GM23248 (cell line): Measurements from ENCODE around the gene RPEL1. TPM values are rescaled to one million over a fixed set of nuclear protein-coding genes. Genes with fewer than 3 reads are reported as not detected.

Experiments
- DNase-seq: peaks from one replicate; pipeline ENCODE4 v3.0.0-alpha.2; 2015
- H2AFZ ChIP-seq: fragments of 200-600 bp; sonication (generic); 2 replicates; pipeline ENCODE4 v1.6.1; 2016; ENCODE audit warnings: antibody characterized with exemption
- H3F3A ChIP-seq: fragments of 200-600 bp; sonication (generic); 2 replicates; pipeline ENCODE4 v1.6.1; 2016; ENCODE audit warnings: mild to moderate bottlenecking, antibody characterized with exemption, mixed run types; ENCODE audit not compliant: insufficient read depth
- H3K27ac ChIP-seq: fragments of 200-600 bp; sonication (generic); 2 replicates; pipeline ENCODE4 v1.5.1; 2016; ENCODE audit warnings: mild to moderate bottlenecking
- H3K27me3 ChIP-seq: fragments of 200-600 bp; sonication (generic); replicated peaks from 2 replicates; pipeline ENCODE4 v1.6.1; 2016; ENCODE audit warnings: mild to moderate bottlenecking; ENCODE audit not compliant: insufficient read depth
- H3K36me3 ChIP-seq: fragments of 200-600 bp; sonication (generic); 2 replicates; pipeline ENCODE4 v1.6.1; 2016; ENCODE audit warnings: low read depth, mild to moderate bottlenecking
- H3K4me1 ChIP-seq: fragments of 200-600 bp; sonication (generic); 2 replicates; pipeline ENCODE4 v1.6.1; 2016; ENCODE audit warnings: mild to moderate bottlenecking; ENCODE audit not compliant: insufficient read depth
- H3K4me2 ChIP-seq: fragments of 200-600 bp; sonication (generic); one replicate; pipeline ENCODE4 v1.6.1; 2016; ENCODE audit warnings: mild to moderate bottlenecking; ENCODE audit not compliant: unreplicated experiment
- H3K4me3 ChIP-seq: fragments of 200-600 bp; sonication (generic); 2 replicates; pipeline ENCODE4 v1.5.1; 2016; ENCODE audit warnings: mild to moderate bottlenecking
- H3K79me2 ChIP-seq: fragments of 200-600 bp; sonication (generic); 2 replicates; pipeline ENCODE4 v1.6.1; 2016; ENCODE audit warnings: mild to moderate bottlenecking; ENCODE audit not compliant: insufficient read depth
- H3K9ac ChIP-seq: fragments of 200-600 bp; sonication (generic); 2 replicates; pipeline ENCODE4 v1.6.1; 2016; ENCODE audit warnings: mild to moderate bottlenecking
- H3K9me2 ChIP-seq: fragments of 200-600 bp; sonication (generic); 2 replicates; pipeline ENCODE4 v1.6.1; 2016; ENCODE audit warnings: mixed run types, mild to moderate bottlenecking, moderate library complexity; ENCODE audit not compliant: insufficient read depth
- H3K9me3 ChIP-seq: fragments of 200-600 bp; sonication (generic); one replicate; pipeline ENCODE4 v1.6.1; 2017; ENCODE audit warnings: low read depth
- H4K20me1 ChIP-seq: fragments of 200-600 bp; sonication (generic); 2 replicates; pipeline ENCODE4 v1.6.0; 2016; ENCODE audit not compliant: insufficient read depth
- EZH2 ChIP-seq: fragments of 200-600 bp; sonication (generic); IDR thresholded peaks from 2 replicates; pipeline ENCODE4 v1.6.1; 2018; ENCODE audit warnings: antibody characterized with exemption, mild to moderate bottlenecking; ENCODE audit not compliant: insufficient read depth, poor library complexity, severe bottlenecking
- EZH2phosphoT487 ChIP-seq: fragments of 200-600 bp; sonication (generic); IDR thresholded peaks from 2 replicates; pipeline ENCODE4 v1.6.1; 2018; ENCODE audit warnings: antibody characterized with exemption, moderate library complexity, mild to moderate bottlenecking, low read depth; ENCODE audit not compliant: insufficient read depth
- WGBS, 2 experiments: methylation state at CpG; one replicate each; pipeline ENCODE4 v1.1.6; 2015 to 2017; ENCODE audit warnings: low lambda C conversion rate in 2 of 2, low coverage in 1 of 2; ENCODE audit errors: missing lambda C conversion rate in 2 of 2; 5-methylcytosine and 5-hydroxymethylcytosine counted together
- in situ Hi-C: fragments of 300-500 bp; cut with MboI; formaldehyde crosslinking; loops from 2 replicates; pipeline ENCODE4 v1.15.0; 2020
- polyA plus RNA-seq: library from polyadenylated mRNA; unstranded; fragments of >200 nt; fragmentation: Nextera tagmentation; extraction: Ambion mirVana; gene quantifications from 2 replicates; pipeline ENCODE4 v1.2.1, GENCODE V29; 2016
- total RNA-seq: library from RNA; depleted of rRNA; stranded (reverse); fragments of >200 nt; shearing (Covaris generic); gene quantifications from 2 replicates; pipeline ENCODE4 v1.2.3, GENCODE V29; 2014

RPEL1 gene
- total and polyA plus RNA-seq, 2 experiments from 2014 or later, result 0.09 TPM; not detected in 1

- no peaks in the 10 kb centered on the region for H3K27me3 ChIP-seq
- peaks cover 26% of the 10 kb centered on the region for H3K4me1 ChIP-seq
- H3K9me2 ChIP-seq, result no peaks in the 10 kb centered on the region
- no peaks in the 10 kb centered on the region for H3K79me2 ChIP-seq
- H3K27ac ChIP-seq, result no peak overlapping the region
- WGBS, 2 experiments, result 93 to 96% methylated on average over 2 of the region's 2 CpGs
- in situ Hi-C loops, result loop anchor here (10.0 kb wide), 1 partner anchor 321 kb away; the partner anchor contains the start of gene CNNM2
- TF ChIP-seq EZH2, result no peak
- TF ChIP-seq EZH2phosphoT487, result no peak
- H3F3A ChIP-seq, result peaks cover 15% of the 10 kb centered on the region
- DNase-seq, result no peak
- H2AFZ ChIP-seq, result no peak overlapping the region
- no peak overlapping the region for H3K9ac ChIP-seq
- no peaks in the 10 kb centered on the region for H3K9me3 ChIP-seq
- H3K4me3 ChIP-seq, result no peak overlapping the region
- no peak overlapping the region for H3K4me2 ChIP-seq
- H3K36me3 ChIP-seq, result no peaks in the 10 kb centered on the region
- H4K20me1 ChIP-seq, result no peaks in the 10 kb centered on the region
These were observed 9.9 kb upstream of the RPEL1 start for GRCh38 chr10:103235775-103236174.

GRCh38 chr10:103238506-103239252 is 7.0 kb upstream of the RPEL1 start:
- H2AFZ ChIP-seq, result peak overlapping the region; percentile 58; the same call in 1 of the 2 replicates
- no peaks in the 10 kb centered on the region for H3K36me3 ChIP-seq
- H4K20me1 ChIP-seq, result no peaks in the 10 kb centered on the region
- no peak overlapping the region for H3K4me2 ChIP-seq
- DNase-seq, result peak; percentile 65
- H3K79me2 ChIP-seq, result no peaks in the 10 kb centered on the region
- in situ Hi-C loops, result loop anchor here (10.0 kb wide), 1 partner anchor 324 kb away; the partner anchor contains the start of gene CNNM2
- 65 to 68% methylated on average over 11 of the region's 11 CpGs for WGBS, 2 experiments
- peak overlapping the region; percentile 9 for H3K27ac ChIP-seq
- H3F3A ChIP-seq, result no peaks in the 10 kb centered on the region
- peaks cover 8% of the 10 kb centered on the region for H3K4me1 ChIP-seq
- H3K4me3 ChIP-seq, result no peak overlapping the region
- H3K27me3 ChIP-seq, result no peaks in the 10 kb centered on the region
- no peak overlapping the region for H3K9ac ChIP-seq
- no peaks in the 10 kb centered on the region for H3K9me2 ChIP-seq
- TF ChIP-seq EZH2 (no peak), EZH2phosphoT487 (no peak)
- H3K9me3 ChIP-seq, result no peaks in the 10 kb centered on the region

GRCh38 chr10:103241262-103242011 is 4.2 kb upstream of the RPEL1 start:
- H3K4me3 ChIP-seq, result no peak overlapping the region
- no peaks in the 10 kb centered on the region for H4K20me1 ChIP-seq
- WGBS, 2 experiments, result 53 to 57% methylated on average over 7 of the region's 7 CpGs
- H3K9me3 ChIP-seq, result no peaks in the 10 kb centered on the region
- 0 out of 2 replicates have a peak overlapping the region, but pooled peaks have one; percentile 28 for H3K9ac ChIP-seq
- peak overlapping the region; percentile 49 for H3K4me2 ChIP-seq
- H2AFZ ChIP-seq, result peak overlapping the region; percentile 80
- peak; percentile 68 for DNase-seq
- no peaks in the 10 kb centered on the region for H3K27me3 ChIP-seq
- peaks cover 8% of the 10 kb centered on the region for H3K4me1 ChIP-seq
- H3K9me2 ChIP-seq, result no peaks in the 10 kb centered on the region
- H3K79me2 ChIP-seq, result no peaks in the 10 kb centered on the region
- no peaks in the 10 kb centered on the region for H3F3A ChIP-seq
- no peaks in the 10 kb centered on the region for H3K36me3 ChIP-seq
- TF ChIP-seq EZH2phosphoT487, result no peak
- in situ Hi-C loops, result no loop called here
- no peak overlapping the region; the same call in 1 of the 2 replicates for H3K27ac ChIP-seq

- no peaks in the 10 kb centered on the region for H3K79me2 ChIP-seq
- H2AFZ ChIP-seq, result no peak overlapping the region
- no peak overlapping the region for H3K27ac ChIP-seq
- no peaks in the 10 kb centered on the region for H3K36me3 ChIP-seq
- H3K9me3 ChIP-seq, result no peaks in the 10 kb centered on the region
- no peak overlapping the region for H3K4me2 ChIP-seq
- peaks cover 4% of the 10 kb centered on the region; the same call in 1 of the 2 replicates for H3K4me1 ChIP-seq
- no peak for TF ChIP-seq EZH2
- no peak for TF ChIP-seq EZH2phosphoT487
- peak; percentile 82 for DNase-seq
- no peaks in the 10 kb centered on the region for H3K27me3 ChIP-seq
- in situ Hi-C loops, result no loop called here
- H3K4me3 ChIP-seq, result no peak overlapping the region
- H3F3A ChIP-seq, result no peaks in the 10 kb centered on the region
- 32 to 33% methylated on average over 9 of the region's 9 CpGs for WGBS, 2 experiments
- H3K9ac ChIP-seq, result no peak overlapping the region
- no peaks in the 10 kb centered on the region for H3K9me2 ChIP-seq
- H4K20me1 ChIP-seq, result no peaks in the 10 kb centered on the region
These were observed 918 bp upstream of the RPEL1 start for GRCh38 chr10:103244666-103245271.
